BLaER1 treated with 17β-estradiol and CSF1 and Interleukin-3, amounts not matched to agents 10 nM and 100 nM (cell line): ENCODE measurements around the gene ANKRD33.

Experiments
- H3K27ac ChIP-seq, 11 experiments: shearing (Covaris generic); formaldehyde crosslinking; 2 replicates each; pipeline ENCODE4 v1.8.1; 2022
- H3K27me3 ChIP-seq, 11 experiments: shearing (Covaris generic); formaldehyde crosslinking; 2 replicates each; pipeline ENCODE4 v1.8.1; 2022
- H3K36me3 ChIP-seq, 11 experiments: shearing (Covaris generic); formaldehyde crosslinking; 2 replicates each; pipeline ENCODE4 v1.8.1; 2022
- H3K4me1 ChIP-seq, 10 experiments: shearing (Covaris generic); formaldehyde crosslinking; 2 replicates each; pipeline ENCODE4 v1.8.1; 2022
- H3K4me2 ChIP-seq, 11 experiments: shearing (Covaris generic); formaldehyde crosslinking; 2 replicates each; pipeline ENCODE4 v1.8.1; 2022
- H3K4me3 ChIP-seq, 10 experiments: shearing (Covaris generic); formaldehyde crosslinking; 2 replicates each; pipeline ENCODE4 v1.8.1; 2022
- H3K9ac ChIP-seq, 11 experiments: shearing (Covaris generic); formaldehyde crosslinking; 2 replicates each; pipeline ENCODE4 v1.8.1; 2022
- H3K9me3 ChIP-seq, 11 experiments: shearing (Covaris generic); formaldehyde crosslinking; replicated peaks in 1 of 11; 2 replicates each; pipeline ENCODE4 v1.8.1; 2022
- H4K20me1 ChIP-seq, 11 experiments: shearing (Covaris generic); formaldehyde crosslinking; 2 replicates each; pipeline ENCODE4 v1.8.1; 2022
- Cebpa-rat ChIP-seq, 11 experiments: shearing (Covaris generic); IDR thresholded peaks; 2 replicates each; pipeline ENCODE4 v1.8.1; 2022

ANKRD33 gene

GRCh38 chr12:51911788-51912711, 24.1 kb downstream of the ANKRD33 start:
- Histone ChIP-seq H4K20me1 (no peaks in the 10 kb centered on the region), H3K9ac (peak overlapping the region in 10 of 11 experiments; percentile 27 to 85 (median 56); a peak in 16 of 22 replicates), H3K4me2 (peak overlapping the region; percentile 55 to 97 (median 79)), H3K27me3 (peaks cover 11 to 22% (median 15%) of the 10 kb centered on the region in 11 experiments), H3K27ac (peak overlapping the region in 10 of 11 experiments; percentile 18 to 84 (median 66); a peak in 18 of 22 replicates), H3K36me3 (peaks cover 0 to 27% (median 0%) of the 10 kb centered on the region in 11 experiments; a peak in 8 of 22 replicates), H3K9me3 (peaks cover 0 to 4% (median 0%) of the 10 kb centered on the region in 11 experiments; a peak in 2 of 22 replicates), H3K4me3 (peak overlapping the region in 6 of 10 experiments; percentile 26 to 65 (median 56); a peak in 11 of 20 replicates), H3K4me1 (peaks cover 31 to 75% (median 44%) of the 10 kb centered on the region in 10 experiments)
- TF ChIP-seq Cebpa-rat (IDR thresholded peaks at IDR 0.05) = no peak

GRCh38 chr12:51913071-51914033, 25.4 kb downstream of the ANKRD33 start:
- peak overlapping the region in 5 of 10 experiments; percentile 47 to 65 (median 61); a peak in 10 of 20 replicates for H3K4me3 ChIP-seq
- peaks cover 0 to 40% (median 0%) of the 10 kb centered on the region in 11 experiments; a peak in 8 of 22 replicates for H3K36me3 ChIP-seq

GRCh38 chr12:51914034-51914923, 26.4 kb downstream of the ANKRD33 start:
- H3K4me2 ChIP-seq = peak overlapping the region in 5 of 11 experiments; percentile 78 to 97 (median 92); a peak in 10 of 22 replicates
- no peaks in the 10 kb centered on the region for H4K20me1 ChIP-seq
- peaks cover 0 to 49% (median 0%) of the 10 kb centered on the region in 11 experiments; a peak in 8 of 22 replicates for H3K36me3 ChIP-seq
- TF ChIP-seq Cebpa-rat (IDR thresholded peaks at IDR 0.05) = no peak
- H3K9me3 ChIP-seq = no peaks in the 10 kb centered on the region
- H3K9ac ChIP-seq = peak overlapping the region in 4 of 11 experiments; percentile 15 to 85 (median 58); a peak in 6 of 22 replicates
- peaks cover 31 to 75% (median 42%) of the 10 kb centered on the region in 10 experiments for H3K4me1 ChIP-seq
- H3K27ac ChIP-seq = peak overlapping the region in 3 of 11 experiments; percentile 9 to 21 (median 14); a peak in 3 of 22 replicates
- peak overlapping the region in 3 of 10 experiments; percentile 51 to 65 (median 61); a peak in 6 of 20 replicates for H3K4me3 ChIP-seq
- H3K27me3 ChIP-seq = no peaks in the 10 kb centered on the region

More at GRCh38 chr12:51913071-51914033, 25.4 kb downstream of the ANKRD33 start:
- Histone ChIP-seq H3K9me3 (no peaks in the 10 kb centered on the region), H3K4me1 (peaks cover 31 to 75% (median 42%) of the 10 kb centered on the region in 10 experiments), H3K27ac (peak overlapping the region in 8 of 11 experiments; percentile 39 to 84 (median 72); a peak in 16 of 22 replicates), H4K20me1 (no peaks in the 10 kb centered on the region), H3K4me2 (peak overlapping the region; percentile 55 to 97 (median 79); a peak in 17 of 22 replicates), H3K9ac (peak overlapping the region in 5 of 11 experiments; percentile 60 to 85 (median 76); a peak in 8 of 22 replicates), H3K27me3 (peaks cover 0 to 9% (median 2%) of the 10 kb centered on the region in 11 experiments; a peak in 15 of 22 replicates)
- TF ChIP-seq Cebpa-rat (IDR thresholded peaks at IDR 0.05) = no peak

- TF ChIP-seq Cebpa-rat (IDR thresholded peaks at IDR 0.05) = no peak
- peak overlapping the region in 3 of 11 experiments; percentile 78 to 97 (median 97); a peak in 5 of 22 replicates for H3K4me2 ChIP-seq
- H3K27ac ChIP-seq = no peak overlapping the region
Observed at GRCh38 chr12:51915003-51915625, 27.2 kb downstream of the ANKRD33 start.

GRCh38 chr12:51915951-51916350, 28.0 kb downstream of the ANKRD33 start:
- Histone ChIP-seq H3K4me1 (peaks cover 20 to 60% (median 29%) of the 10 kb centered on the region in 10 experiments), H3K9ac (peak overlapping the region in 2 of 11 experiments; percentile 11 to 21; a peak in 2 of 22 replicates), H3K9me3 (no peaks in the 10 kb centered on the region), H3K4me2 (peak overlapping the region in 3 of 11 experiments; percentile 78 to 97 (median 97); a peak in 2 of 22 replicates), H4K20me1 (no peaks in the 10 kb centered on the region), H3K4me3 (no peak overlapping the region), H3K27ac (no peak overlapping the region), H3K27me3 (no peaks in the 10 kb centered on the region), H3K36me3 (peaks cover 0 to 63% (median 0%) of the 10 kb centered on the region in 11 experiments; a peak in 8 of 22 replicates)
- no peak for TF ChIP-seq Cebpa-rat (IDR thresholded peaks at IDR 0.05)

More at GRCh38 chr12:51915003-51915625, 27.2 kb downstream of the ANKRD33 start:
- Histone ChIP-seq H3K4me3 (no peak overlapping the region), H3K9me3 (no peaks in the 10 kb centered on the region), H4K20me1 (no peaks in the 10 kb centered on the region), H3K9ac (0 out of 22 replicates have a peak overlapping the region, but pooled peaks of 1 of the 11 experiments have one; percentile 83), H3K4me1 (peaks cover 28 to 69% (median 37%) of the 10 kb centered on the region in 10 experiments), H3K36me3 (peaks cover 0 to 58% (median 0%) of the 10 kb centered on the region in 11 experiments; a peak in 8 of 22 replicates), H3K27me3 (no peaks in the 10 kb centered on the region)

GRCh38 chr12:51917041-51917590, 29.2 kb downstream of the ANKRD33 start:
- H3K9me3 ChIP-seq = no peaks in the 10 kb centered on the region
- H3K4me3 ChIP-seq = no peak overlapping the region
- H3K4me2 ChIP-seq = no peak overlapping the region
- H3K27ac ChIP-seq = no peak overlapping the region
- no peaks in the 10 kb centered on the region for H4K20me1 ChIP-seq
- no peak overlapping the region; a peak in 1 of 22 replicates for H3K9ac ChIP-seq
- TF ChIP-seq Cebpa-rat (IDR thresholded peaks at IDR 0.05) = no peak
- no peaks in the 10 kb centered on the region for H3K27me3 ChIP-seq
- peaks cover 9 to 60% (median 25%) of the 10 kb centered on the region in 10 experiments for H3K4me1 ChIP-seq
- H3K36me3 ChIP-seq = peaks cover 0 to 70% (median 0%) of the 10 kb centered on the region in 11 experiments; a peak in 8 of 22 replicates
